ENCODE results near the gene FBXL15. TPM values are rescaled to one million over a fixed set of nuclear protein-coding genes. Genes with fewer than 3 reads are reported as not detected.

FBXL15 gene
- total and polyA plus RNA-seq, 2 of the 4 experiments (the other 2 are of a cell fraction) = 3.0 to 8.4 TPM

DNA sequence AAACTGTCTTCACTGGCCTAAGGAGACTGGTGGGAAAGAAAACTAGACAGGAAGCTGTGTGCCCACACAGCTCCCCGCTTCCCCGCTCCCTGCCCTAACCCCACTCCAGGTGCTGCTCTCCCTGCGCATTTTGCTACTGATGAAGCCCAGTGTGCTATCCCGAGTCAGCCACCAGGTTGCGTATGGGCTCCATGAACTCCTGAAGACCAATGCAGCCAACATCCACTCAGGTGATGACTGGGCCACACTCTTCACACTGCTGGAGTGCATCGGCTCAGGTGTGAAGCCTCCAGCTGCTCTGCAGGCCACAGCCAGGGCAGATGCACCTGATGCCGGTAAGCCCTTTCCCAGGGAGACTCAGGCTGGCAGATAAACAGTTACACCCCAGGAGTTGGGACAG lies 45.4 kb upstream of the FBXL15 start:
- Histone ChIP-seq H3K14ac (replicated peaks; ENCODE audit: low read depth, low read length) (no peak overlapping the region), H2AK9ac (replicated peaks; ENCODE audit: low read depth, low read length, poor library complexity) (no peak overlapping the region), H3K4ac (ENCODE audit: low read depth, low read length) (no peak overlapping the region), H4K5ac (ENCODE audit: low read depth, low read length) (no peak overlapping the region), H3K79me1 (ENCODE audit: low read depth in 1 of 2, low read length in 2 of 2) (peaks cover 5 to 7% of the 10 kb centered on the region in 2 experiments; a peak in 1 of 4 replicates), H3K36me3 (ENCODE audit: control insufficient read depth, insufficient read depth, low read length) (peaks cover 60% of the 10 kb centered on the region), H3K18ac (ENCODE audit: low read depth, low read length) (no peak overlapping the region), H2BK15ac (ENCODE audit: low read depth, low read length) (no peak overlapping the region), H3K4me3 (ENCODE audit: insufficient read depth, low read depth, low read length) (no peak overlapping the region), H2BK5ac (ENCODE audit: low read depth, low read length, poor library complexity, severe bottlenecking) (no peak overlapping the region), H3K56ac (ENCODE audit: extremely low read depth, insufficient read depth, low read length) (no peak overlapping the region), H4K20me1 (ENCODE audit: insufficient read depth, low read length) (0 out of 2 replicates have a peak, but pooled peaks cover 4% of the 10 kb centered on the region), H2AK5ac (ENCODE audit: low read depth, low read length) (no peak overlapping the region), H3K9me3 (ENCODE audit: control insufficient read depth, insufficient read depth, low read length) (no peaks in the 10 kb centered on the region), H2AFZ (replicated peaks; ENCODE audit: low read length, poor library complexity) (peak overlapping the region; percentile 13), H3K4me2 (ENCODE audit: low read depth, low read length) (no peak overlapping the region), H2BK20ac (ENCODE audit: low read depth, low read length) (no peak overlapping the region), H4K91ac (ENCODE audit: insufficient read depth, low read depth, low read length) (no peak overlapping the region), H2BK120ac (ENCODE audit: low read depth, low read length) (no peak overlapping the region), H3K4me1 (ENCODE audit: control insufficient read depth, insufficient read depth, low read length) (no peaks in the 10 kb centered on the region), H3K27me3 (ENCODE audit: control insufficient read depth, insufficient read depth, low read length) (no peaks in the 10 kb centered on the region), H3K9ac (ENCODE audit: low read depth, low read length) (no peak overlapping the region), H3K23ac (ENCODE audit: low read depth, low read length) (no peak overlapping the region), H3K27ac (ENCODE audit: insufficient read depth, low read length) (no peak overlapping the region), H3K9me1 (ENCODE audit: insufficient read depth, low read length) (no peaks in the 10 kb centered on the region), H4K8ac (ENCODE audit: low read depth in 2 of 2, low read length in 2 of 2) (no peak overlapping the region)
- DNase-seq = no peak
- ChIA-PET CTCF (no interaction called here), POLR2A (ENCODE audit: unreplicated experiment) (no interaction called here)
- BruUV-seq (replicated peaks) = no TSS peak
- TF ChIP-seq, protein P1, sequence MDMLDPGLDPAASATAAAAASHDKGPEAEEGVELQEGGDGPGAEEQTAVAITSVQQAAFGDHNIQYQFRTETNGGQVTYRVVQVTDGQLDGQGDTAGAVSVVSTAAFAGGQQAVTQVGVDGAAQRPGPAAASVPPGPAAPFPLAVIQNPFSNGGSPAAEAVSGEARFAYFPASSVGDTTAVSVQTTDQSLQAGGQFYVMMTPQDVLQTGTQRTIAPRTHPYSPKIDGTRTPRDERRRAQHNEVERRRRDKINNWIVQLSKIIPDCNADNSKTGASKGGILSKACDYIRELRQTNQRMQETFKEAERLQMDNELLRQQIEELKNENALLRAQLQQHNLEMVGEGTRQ (IDR thresholded peaks at IDR 0.05; ENCODE audit: low read depth, low read length) = no peak
- TF ChIP-seq MXI1 (IDR thresholded peaks at IDR 0.05; ENCODE audit: borderline replicate concordance, low read depth, low read length) (no peak), BHLHE40 (IDR thresholded peaks at IDR 0.05; ENCODE audit: low read depth, low read length) (no peak)
- TF ChIP-seq, protein P2, sequence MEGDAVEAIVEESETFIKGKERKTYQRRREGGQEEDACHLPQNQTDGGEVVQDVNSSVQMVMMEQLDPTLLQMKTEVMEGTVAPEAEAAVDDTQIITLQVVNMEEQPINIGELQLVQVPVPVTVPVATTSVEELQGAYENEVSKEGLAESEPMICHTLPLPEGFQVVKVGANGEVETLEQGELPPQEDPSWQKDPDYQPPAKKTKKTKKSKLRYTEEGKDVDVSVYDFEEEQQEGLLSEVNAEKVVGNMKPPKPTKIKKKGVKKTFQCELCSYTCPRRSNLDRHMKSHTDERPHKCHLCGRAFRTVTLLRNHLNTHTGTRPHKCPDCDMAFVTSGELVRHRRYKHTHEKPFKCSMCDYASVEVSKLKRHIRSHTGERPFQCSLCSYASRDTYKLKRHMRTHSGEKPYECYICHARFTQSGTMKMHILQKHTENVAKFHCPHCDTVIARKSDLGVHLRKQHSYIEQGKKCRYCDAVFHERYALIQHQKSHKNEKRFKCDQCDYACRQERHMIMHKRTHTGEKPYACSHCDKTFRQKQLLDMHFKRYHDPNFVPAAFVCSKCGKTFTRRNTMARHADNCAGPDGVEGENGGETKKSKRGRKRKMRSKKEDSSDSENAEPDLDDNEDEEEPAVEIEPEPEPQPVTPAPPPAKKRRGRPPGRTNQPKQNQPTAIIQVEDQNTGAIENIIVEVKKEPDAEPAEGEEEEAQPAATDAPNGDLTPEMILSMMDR (conservative IDR thresholded peaks at IDR 0.05; ENCODE audit: low read depth, low read length) = 0 out of 2 replicates have a peak, but pooled peaks have one; percentile 10
- WGBS, 2 experiments (ENCODE audit: extremely low coverage in 2 of 2, insufficient read length in 1 of 2) = 63% methylated on average over 1 of the region's 7 CpGs; no CpG with 5 or more reads in 1 of the 2 experiments
- ATAC-seq (ENCODE audit: low read depth) = no peak
- in situ Hi-C loops (cut with MboI; ENCODE audit: low sequenced_read_pairs) (no loop called here), dilution Hi-C loops (cut with HindIII; ENCODE audit: low sequenced_read_pairs, unreplicated experiment) (no loop called here), intact Hi-C loops (cut with micrococcal nuclease) (no loop called here)
